Stimulated activated naive CD4-positive, alpha-beta T cell (primary cell): ENCODE measurements around the gene KBTBD4.

Source experiments
- DNase-seq, 6 experiments: peaks; one replicate each; lab custom pipeline; 2025; lab: John Stamatoyannopoulos, UW

The KBTBD4 gene

DNA sequence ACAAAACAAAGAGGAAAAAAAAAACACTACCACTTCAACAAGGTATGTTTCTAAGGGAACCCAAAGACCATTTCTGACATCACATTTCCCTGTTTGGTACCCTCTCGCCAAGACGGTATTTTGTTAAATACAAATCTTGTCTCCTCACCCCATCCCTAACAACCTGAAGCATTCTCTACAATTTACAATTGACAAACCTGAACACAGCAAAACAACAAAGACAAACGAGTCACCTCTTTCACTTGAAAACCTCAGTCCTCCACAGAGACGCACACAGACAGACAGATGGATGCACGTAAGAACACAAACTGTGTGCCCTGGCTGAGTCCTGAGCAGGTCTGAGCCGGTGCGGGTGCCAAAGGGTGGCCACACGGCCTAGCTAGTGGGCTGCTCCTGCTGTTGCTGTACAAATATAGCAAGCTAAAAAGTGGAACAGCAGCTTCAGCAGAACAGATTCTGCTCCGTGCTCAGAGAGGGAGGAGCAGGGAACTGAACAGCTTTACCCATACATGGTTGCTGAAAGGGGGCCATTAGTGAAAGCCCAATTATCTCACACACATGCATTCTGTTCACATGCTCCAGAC lies 54.4 kb downstream of the KBTBD4 start:
- peak; percentile 7 to 32 (median 27) for DNase-seq

DNA sequence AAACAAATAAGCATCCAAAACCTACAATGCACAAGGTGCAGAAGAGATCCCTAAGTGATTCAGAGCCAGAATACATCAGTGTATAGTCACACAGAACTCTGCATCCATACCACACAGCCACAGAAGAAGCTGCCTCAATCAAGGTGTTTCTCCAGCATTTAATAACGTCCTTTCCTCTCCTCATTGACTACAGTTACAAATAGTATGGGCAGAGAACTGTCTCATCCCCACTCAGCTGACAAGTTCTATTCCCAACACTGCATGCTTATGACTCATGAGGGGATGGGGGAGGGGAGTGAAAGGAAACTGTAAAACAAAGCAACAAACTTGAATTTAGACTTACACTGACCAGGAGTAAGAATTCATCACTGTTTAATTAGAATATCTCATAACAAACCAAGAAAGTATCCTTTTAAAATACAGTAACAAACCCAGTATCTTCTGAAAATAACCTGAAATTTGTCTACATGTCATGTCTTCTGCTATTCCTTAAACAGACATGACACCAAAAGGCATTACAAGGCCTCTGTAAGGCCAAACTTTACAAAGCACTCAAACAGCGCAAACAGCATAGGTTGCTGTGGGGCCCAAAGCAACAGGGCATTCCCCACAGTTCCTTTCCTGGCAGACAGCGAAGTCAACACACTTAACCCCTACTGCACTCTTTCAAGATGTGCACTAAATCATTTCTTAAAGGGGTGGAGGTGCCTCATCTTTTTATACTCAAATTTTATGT lies 55.1 kb downstream of the KBTBD4 start:
- peak; percentile 24 to 65 (median 38) for DNase-seq
